ENCODE measurements around the gene PGAP2.
"Not testable (repeated sequence)": the region's sequence is repeated elsewhere in the genome, so short reads cannot be mapped to it uniquely, and the experiment has no call there.

Gene PGAP2

GRCh38 chr11:3856856-3857553 lies 48.6 kb downstream of the PGAP2 start:
- DNase-seq (ENCODE audit: low read depth): no peak

- DNase-seq (ENCODE audit: low read depth): no peak
Observed at GRCh38 chr11:3857628-3858027, 49.3 kb downstream of the PGAP2 start.

GRCh38 chr11:3859373-3859881 lies 51.1 kb downstream of the PGAP2 start:
- no peak for DNase-seq (ENCODE audit: low read depth)

GRCh38 chr11:3860375-3860774 lies 52.0 kb downstream of the PGAP2 start:
- no peak for DNase-seq (ENCODE audit: low read depth)

- not testable (repeated sequence) for DNase-seq (ENCODE audit: low read depth)
Observed at GRCh38 chr11:3860898-3861393, 52.6 kb downstream of the PGAP2 start.

- DNase-seq (ENCODE audit: low read depth): no peak
Observed at GRCh38 chr11:3861683-3862082, 53.3 kb downstream of the PGAP2 start.

GRCh38 chr11:3865388-3866193 lies 57.2 kb downstream of the PGAP2 start:
- DNase-seq (ENCODE audit: low read depth): no peak

GRCh38 chr11:3866206-3866605 lies 57.8 kb downstream of the PGAP2 start:
- DNase-seq (ENCODE audit: low read depth): no peak

- DNase-seq (ENCODE audit: low read depth): no peak
Observed at GRCh38 chr11:3866836-3867208, 58.5 kb downstream of the PGAP2 start.

- DNase-seq (ENCODE audit: low read depth): no peak
Observed at GRCh38 chr11:3867209-3868091, 59.1 kb downstream of the PGAP2 start.

- DNase-seq (ENCODE audit: low read depth): no peak
Observed at GRCh38 chr11:3873712-3874349, 65.5 kb downstream of the PGAP2 start.
